GM21717 (cell line): ENCODE measurements around the gene PHLDB2.

Experiments used
- ATAC-seq: cut with Tn5 transposase; IDR thresholded peaks from one replicate; pipeline ENCODE4 v1.9.1; 2021; ENCODE audit warnings: mild to moderate bottlenecking, moderate library complexity; ENCODE audit not compliant: unreplicated experiment

The PHLDB2 gene

DNA sequence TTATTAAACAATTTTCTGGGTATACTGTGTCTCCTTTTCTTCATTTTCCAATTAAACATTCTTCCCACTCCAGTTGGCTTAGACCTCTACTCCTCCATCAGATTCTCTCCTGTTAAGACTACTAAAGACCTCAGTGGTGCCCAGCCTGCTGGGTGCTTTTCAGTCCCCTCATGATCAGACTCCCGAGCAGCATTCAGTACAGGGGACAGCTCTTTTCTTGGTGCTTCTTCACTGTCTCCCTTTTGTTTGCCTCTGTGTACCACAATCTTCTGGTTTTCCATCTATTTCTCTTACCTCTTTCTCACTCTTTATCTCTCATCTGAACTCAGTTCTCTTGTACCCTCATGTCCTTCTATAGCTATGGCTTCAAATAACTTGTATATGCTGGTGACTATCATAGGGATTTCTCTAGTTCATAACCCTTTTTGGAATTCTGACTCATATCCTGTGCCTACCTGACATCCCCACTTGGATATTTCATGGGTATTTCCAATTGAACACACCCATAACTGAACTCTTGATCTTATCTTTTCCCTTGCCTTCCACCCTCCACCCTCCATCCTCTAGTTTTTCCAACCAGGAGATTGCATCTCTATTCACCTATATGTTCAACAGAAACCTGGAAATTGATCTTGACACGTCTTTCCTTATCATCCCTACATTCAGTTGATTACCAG is 64.2 kb downstream of the PHLDB2 start:
- ATAC-seq, result no peak

GRCh38 chr3:111923806-111924205 is 64.7 kb downstream of the PHLDB2 start:
- ATAC-seq, result no peak

DNA sequence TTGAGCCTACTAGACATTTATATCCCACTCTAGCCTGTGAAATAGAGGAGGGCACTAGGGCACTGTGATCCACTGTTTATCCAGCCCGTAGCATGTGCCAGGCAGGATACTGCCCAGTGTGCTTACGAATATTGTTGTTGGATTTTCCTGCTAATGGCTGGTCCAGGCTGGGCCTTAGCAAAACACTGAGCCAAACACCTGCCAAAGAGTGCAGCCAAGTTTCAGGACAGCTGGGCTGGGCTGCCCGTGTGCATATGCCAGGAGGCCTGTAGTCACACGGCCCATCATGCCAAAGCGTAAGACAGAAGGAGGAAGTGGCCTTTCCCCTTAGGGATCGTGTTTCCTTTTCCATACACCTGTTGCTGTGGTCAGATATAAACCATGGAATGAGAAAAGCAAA is 65.2 kb downstream of the PHLDB2 start:
- ATAC-seq, result no peak

DNA sequence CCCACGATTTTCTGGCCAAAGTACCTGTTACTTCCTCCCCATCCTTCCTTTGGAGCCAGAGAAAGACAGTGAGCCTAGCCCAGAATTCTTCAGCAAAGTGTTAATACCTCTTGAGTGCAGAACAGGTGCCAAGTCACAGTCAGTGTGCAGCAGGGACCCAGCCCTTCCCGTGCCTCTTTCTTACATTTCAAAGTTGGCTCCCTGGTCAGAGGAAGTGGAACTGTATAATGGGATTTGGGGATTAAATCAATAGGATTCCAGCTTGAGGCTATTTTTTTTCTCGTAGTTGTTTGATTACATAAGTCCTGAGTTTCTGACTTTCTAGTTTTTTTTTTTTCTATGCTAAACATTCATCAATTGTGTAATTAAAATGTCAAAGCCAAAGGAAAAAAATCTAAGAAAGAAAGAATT is 67.2 kb downstream of the PHLDB2 start:
- ATAC-seq, result no peak

- no peak for ATAC-seq
Measured at GRCh38 chr3:111928613-111929012, 69.5 kb downstream of the PHLDB2 start.

DNA sequence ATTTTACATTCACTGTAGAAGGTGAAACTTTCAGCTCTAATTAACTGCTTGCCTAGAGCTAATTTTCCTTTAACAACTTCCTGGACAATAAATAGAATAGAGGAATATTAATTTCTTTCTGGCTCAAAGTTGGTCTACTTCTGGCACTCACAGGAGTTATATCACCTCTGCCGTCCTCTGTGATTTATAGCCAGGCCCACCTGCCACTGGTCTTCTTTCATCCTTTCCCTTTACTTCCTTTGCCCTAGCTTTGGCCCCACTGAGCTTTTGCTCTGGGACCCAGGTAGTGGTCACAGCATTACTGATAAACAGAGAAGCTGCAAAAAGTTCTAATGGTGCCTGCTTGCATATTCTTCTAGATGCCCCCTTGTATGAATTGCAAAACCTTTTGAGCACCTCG is 70.4 kb downstream of the PHLDB2 start:
- ATAC-seq, result no peak

GRCh38 chr3:111932946-111933345 is 73.9 kb downstream of the PHLDB2 start:
- ATAC-seq, result no peak

- no peak for ATAC-seq
Measured at GRCh38 chr3:111936191-111936841, 77.3 kb downstream of the PHLDB2 start.

- no peak for ATAC-seq
Measured at GRCh38 chr3:111936967-111937366, 77.9 kb downstream of the PHLDB2 start.

GRCh38 chr3:111937871-111938270 is 78.8 kb downstream of the PHLDB2 start:
- ATAC-seq, result no peak

- no peak for ATAC-seq
Measured at GRCh38 chr3:111939873-111940272, 80.8 kb downstream of the PHLDB2 start.

- no peak for ATAC-seq
Measured at GRCh38 chr3:111943533-111943932, 84.5 kb downstream of the PHLDB2 start.

- ATAC-seq, result no peak
Measured at GRCh38 chr3:111944372-111944771, 85.3 kb downstream of the PHLDB2 start.

GRCh38 chr3:111947231-111947630 is 88.2 kb downstream of the PHLDB2 start:
- no peak for ATAC-seq

- no peak for ATAC-seq
Measured at GRCh38 chr3:111948786-111949185, 89.7 kb downstream of the PHLDB2 start.

DNA sequence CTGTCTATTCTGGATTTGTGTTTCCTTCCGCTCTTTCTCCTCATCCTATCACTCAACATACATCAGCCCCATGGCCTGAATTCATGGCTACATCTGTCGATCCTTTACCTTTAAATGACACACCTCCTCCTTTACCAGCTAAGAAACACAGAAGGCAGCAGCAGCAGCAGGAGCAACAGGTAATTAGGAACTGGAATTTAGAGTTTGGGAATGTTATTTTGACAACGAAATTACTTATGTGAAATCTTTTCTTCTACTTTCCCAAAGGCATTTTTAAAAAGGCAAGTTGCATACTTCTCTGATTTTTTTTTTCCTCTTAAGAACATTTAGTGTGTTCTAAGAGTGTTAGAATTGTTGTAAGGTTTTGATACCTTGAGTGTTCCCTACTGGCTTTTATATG is 90.6 kb downstream of the PHLDB2 start:
- no peak for ATAC-seq

GRCh38 chr3:111951032-111951431 is 92.0 kb downstream of the PHLDB2 start:
- no peak for ATAC-seq

DNA sequence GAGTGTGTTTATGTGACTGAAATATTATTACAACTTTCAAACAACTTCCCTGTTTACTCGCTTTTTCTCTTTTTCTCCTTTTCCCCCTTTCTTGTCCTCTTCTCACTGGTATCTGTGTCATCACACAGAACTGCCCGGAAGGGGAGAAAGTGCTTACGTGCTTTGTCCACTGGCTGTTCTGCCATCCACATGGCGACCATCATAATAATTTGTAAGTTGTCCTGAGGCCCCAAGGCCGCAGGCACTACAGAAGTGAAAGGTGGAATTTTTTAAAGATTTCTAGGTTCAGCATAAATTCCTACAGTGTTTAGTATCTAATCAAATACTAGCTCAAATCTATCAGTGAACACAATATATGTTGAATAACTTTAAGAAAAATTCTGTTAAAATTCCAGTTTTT is 93.0 kb downstream of the PHLDB2 start:
- ATAC-seq, result no peak

- no peak for ATAC-seq
Measured at GRCh38 chr3:111952866-111953450, 93.9 kb downstream of the PHLDB2 start.

DNA sequence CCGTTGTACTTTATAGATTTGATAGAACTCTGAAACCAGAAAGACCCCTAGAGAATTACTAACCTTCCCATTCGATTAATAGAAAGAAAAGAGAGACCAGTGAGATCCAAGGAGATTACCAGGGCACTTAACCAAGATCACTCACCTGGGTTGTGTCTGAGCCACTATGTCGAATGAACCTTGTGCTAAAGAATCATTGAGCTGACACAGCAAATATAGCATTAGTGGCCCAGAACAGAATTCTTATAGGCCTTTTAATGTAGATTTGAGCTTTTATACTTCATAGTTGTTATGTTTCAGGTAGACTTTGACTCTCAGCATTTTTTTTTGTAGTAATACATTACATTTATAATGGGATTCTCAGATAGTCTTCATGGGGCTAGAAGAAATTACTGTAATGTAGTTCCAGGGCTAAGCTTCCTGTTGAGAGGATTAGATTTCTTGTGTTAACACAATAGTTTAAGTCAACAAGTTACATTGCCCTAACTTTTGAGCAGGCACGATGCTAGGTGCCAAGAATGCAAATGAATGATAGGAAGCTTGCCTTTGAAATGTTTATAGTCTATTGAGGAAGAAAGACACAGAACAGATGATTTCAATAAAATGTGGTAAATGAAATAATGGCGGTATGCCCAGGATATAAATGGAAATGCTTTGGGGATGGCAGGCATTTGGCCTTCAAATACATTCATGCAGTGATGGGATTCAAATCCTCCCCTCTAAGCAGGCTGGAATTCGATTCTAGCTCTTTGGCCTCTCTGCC is 95.3 kb downstream of the PHLDB2 start:
- no peak for ATAC-seq

DNA sequence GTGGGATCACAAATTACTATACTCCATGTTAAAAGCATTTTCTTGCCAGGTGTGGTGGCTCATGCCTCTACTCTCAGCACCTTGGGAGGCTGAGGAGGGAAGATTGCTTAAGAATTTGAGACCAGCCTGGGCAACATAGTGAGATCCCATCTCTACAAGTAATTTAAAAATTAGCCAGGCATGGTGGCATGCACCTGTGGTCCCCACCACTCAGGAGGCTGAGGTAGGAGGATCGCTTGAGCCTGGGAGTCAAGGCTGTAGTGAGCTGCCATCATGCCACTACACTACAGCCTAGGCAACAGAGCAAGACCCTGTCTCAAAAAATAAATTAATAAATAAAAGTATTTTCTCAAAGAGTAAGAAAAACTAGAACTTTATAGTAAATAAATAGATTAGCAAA is 96.8 kb downstream of the PHLDB2 start:
- ATAC-seq, result no peak

DNA sequence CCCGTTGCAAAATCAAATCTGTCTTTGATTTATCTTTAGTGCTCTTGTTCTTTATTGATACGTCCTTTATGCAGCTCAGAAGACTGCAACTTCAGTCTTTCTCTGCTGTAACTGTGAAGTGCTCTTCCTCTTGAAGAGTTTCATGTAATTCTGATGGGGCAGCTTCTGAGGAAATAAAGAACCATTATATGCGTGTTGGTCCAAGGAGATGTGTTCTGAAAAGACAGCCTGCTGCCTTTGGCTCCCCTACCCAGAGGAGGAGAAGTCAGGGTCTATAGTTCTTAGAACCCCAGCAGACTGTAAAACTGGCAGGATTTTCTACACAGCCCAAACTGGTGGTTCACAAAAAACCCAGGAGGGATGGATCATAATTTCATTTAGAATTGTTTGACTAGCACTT is 97.4 kb downstream of the PHLDB2 start:
- ATAC-seq, result no peak
